COLO668 (cell line): ENCODE measurements around the gene GMPPB.

Experiments used
- DNase-seq: peaks from one replicate; lab custom pipeline; 2025; ENCODE audit not compliant: unreplicated experiment; lab: John Stamatoyannopoulos, UW

GMPPB gene

GRCh38 chr3:49729966-49730609, 6.3 kb upstream of the GMPPB start:
- DNase-seq, result no peak

GRCh38 chr3:49727924-49728361, 4.2 kb upstream of the GMPPB start:
- no peak for DNase-seq

GRCh38 chr3:49727154-49727923, 3.6 kb upstream of the GMPPB start:
- no peak for DNase-seq

- no peak for DNase-seq
These were observed 2.3 kb upstream of the GMPPB start for GRCh38 chr3:49725906-49726681.

GRCh38 chr3:49724586-49724985, 835 bp upstream of the GMPPB start:
- peak; percentile 26 for DNase-seq

- DNase-seq, result peak; percentile 67
These were observed 489 bp downstream of the GMPPB start for GRCh38 chr3:49723296-49723627.

GRCh38 chr3:49722896-49723295, 855 bp downstream of the GMPPB start:
- DNase-seq, result no peak

GRCh38 chr3:49721896-49722781, 1.6 kb downstream of the GMPPB start:
- no peak for DNase-seq

GRCh38 chr3:49721596-49721895, 2.2 kb downstream of the GMPPB start:
- no peak for DNase-seq

- DNase-seq, result no peak
These were observed 2.7 kb downstream of the GMPPB start for GRCh38 chr3:49720855-49721595.

GRCh38 chr3:49719214-49719884, 4.4 kb downstream of the GMPPB start, which contains the start of gene AMIGO3:
Gene AMIGO3, minus strand, starts transcription at chr3:49719684. Its CDS starts 219 bp downstream, at chr3:49719465.
- peak; percentile 86 for DNase-seq

- DNase-seq, result no peak
These were observed 4.9 kb downstream of the GMPPB start for GRCh38 chr3:49718858-49719213.

- no peak for DNase-seq
These were observed 5.5 kb downstream of the GMPPB start for GRCh38 chr3:49717959-49718857.

- no peak for DNase-seq
These were observed 6.4 kb downstream of the GMPPB start for GRCh38 chr3:49717211-49717958.

- no peak for DNase-seq
These were observed 7.0 kb downstream of the GMPPB start for GRCh38 chr3:49716691-49717210.

- DNase-seq, result no peak
These were observed 7.6 kb downstream of the GMPPB start for GRCh38 chr3:49716169-49716568.

- no peak for DNase-seq
These were observed 8.1 kb downstream of the GMPPB start for GRCh38 chr3:49715611-49716121.
